ENCODE results near the gene LTK. TPM values are rescaled to one million over a fixed set of nuclear protein-coding genes. Genes with fewer than 3 reads are reported as not detected.

Gene LTK
- total RNA-seq, 1 experiment from 2014 or later, result not detected

GRCh38 chr15:41462084-41462795 is 51.4 kb downstream of the LTK start:
- ATAC-seq, result no peak

More at GRCh38 chr15:41462084-41462795, 51.4 kb downstream of the LTK start:
- POLR2A ChIA-PET, result no interaction called here
- no peak for DNase-seq (ENCODE audit: low read depth, low spot score)
- Histone ChIP-seq H3K27ac (ENCODE audit: low read length) (no peak overlapping the region), H3K4me3 (ENCODE audit: low read depth in 2 of 2, low read length in 2 of 2) (no peak overlapping the region), H3K9me3 (ENCODE audit: control insufficient read depth, insufficient read depth, low read depth, low read length) (no peaks in the 10 kb centered on the region), H3K27me3 (ENCODE audit: control insufficient read depth, insufficient read depth, low read length) (no peaks in the 10 kb centered on the region), H3K4me1 (ENCODE audit: control insufficient read depth, insufficient read depth, low read length) (no peaks in the 10 kb centered on the region), H3K36me3 (ENCODE audit: control insufficient read depth, insufficient read depth, low read length) (peaks cover 4% of the 10 kb centered on the region)
- intact Hi-C loops (cut with micrococcal nuclease; ENCODE audit: unreplicated experiment) (no loop called here), in situ Hi-C loops (cut with HindIII; ENCODE audit: low pct_unique_long_range_greater_than_20kb, low sequenced_read_pairs) (no loop called here)
- CTCF ChIA-PET, result no interaction called here
- no TSS peak for BruUV-seq (replicated peaks)
- no peak for TF ChIP-seq TCF7L2 (IDR thresholded peaks at IDR 0.05; ENCODE audit: low read depth, low read length)
- TF ChIP-seq SIN3A (IDR thresholded peaks at IDR 0.05; ENCODE audit: borderline replicate concordance, insufficient read depth, low read depth, low read length), result no peak
- no peak for TF ChIP-seq REST (IDR thresholded peaks at IDR 0.05; ENCODE audit: insufficient read depth in 1 of 2, low read depth in 2 of 2, low read length in 1 of 2)
- TF ChIP-seq CTCF (IDR thresholded peaks at IDR 0.05), result no peak
- no peak for TF ChIP-seq POLR2AphosphoS5 (IDR thresholded peaks at IDR 0.05; ENCODE audit: low read depth, low read length)

Other genes with a start within 250 kb of the LTK start
- gene OIP5, start 181.2 kb downstream of the LTK start, total RNA-seq (2021; ENCODE audit: unreplicated experiment), result 26.7 TPM
- 127 TPM for gene NUSAP1, start 180.9 kb downstream of the LTK start, total RNA-seq (2021; ENCODE audit: unreplicated experiment)
- 18.0 TPM for gene NDUFAF1, start 111.3 kb downstream of the LTK start, total RNA-seq (2021; ENCODE audit: unreplicated experiment)
- gene RTF1, start 96.7 kb downstream of the LTK start, total RNA-seq (2021; ENCODE audit: unreplicated experiment), result 43.5 TPM
- gene ITPKA, start 20.0 kb downstream of the LTK start, total RNA-seq (2021; ENCODE audit: unreplicated experiment), result 6.3 TPM
- 53.5 TPM for gene RPAP1, start 30.4 kb upstream of the LTK start, total RNA-seq (2021; ENCODE audit: unreplicated experiment)
- gene TYRO3, start 45.4 kb upstream of the LTK start, total RNA-seq (2021; ENCODE audit: unreplicated experiment), result 41.7 TPM
- 43.6 TPM for gene MGA, start 146.6 kb upstream of the LTK start, total RNA-seq (2021; ENCODE audit: unreplicated experiment)